Measurements from ENCODE around the gene NET1.

DNA sequence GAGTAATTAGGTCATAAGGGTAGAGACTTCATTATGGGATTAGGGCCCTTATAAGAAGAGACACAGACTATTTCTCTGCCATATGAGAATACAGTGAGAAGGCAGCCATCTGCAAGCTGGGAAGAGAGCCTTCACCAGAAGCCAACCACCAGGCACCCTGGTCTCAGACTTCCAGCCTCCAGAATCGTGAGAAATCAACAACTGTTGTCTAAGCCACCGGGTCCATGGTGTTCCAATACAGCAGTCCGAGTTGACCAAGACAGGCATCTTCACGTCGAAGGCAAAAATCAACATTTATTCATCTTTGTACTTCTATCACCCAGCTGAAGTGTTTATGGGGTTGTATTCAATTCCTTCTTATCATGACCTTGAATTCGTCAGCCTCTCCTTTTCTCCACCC lies 13.0 kb upstream of the NET1 start:
- no peak for TF ChIP-seq CREB1 (IDR thresholded peaks at IDR 0.05; ENCODE audit: low read depth)
- TF ChIP-seq RAD21 (IDR thresholded peaks at IDR 0.05; ENCODE audit: low read depth): no peak
- no peak for TF ChIP-seq TAF1 (IDR thresholded peaks at IDR 0.05; ENCODE audit: low read depth)
- TF ChIP-seq, protein P1, sequence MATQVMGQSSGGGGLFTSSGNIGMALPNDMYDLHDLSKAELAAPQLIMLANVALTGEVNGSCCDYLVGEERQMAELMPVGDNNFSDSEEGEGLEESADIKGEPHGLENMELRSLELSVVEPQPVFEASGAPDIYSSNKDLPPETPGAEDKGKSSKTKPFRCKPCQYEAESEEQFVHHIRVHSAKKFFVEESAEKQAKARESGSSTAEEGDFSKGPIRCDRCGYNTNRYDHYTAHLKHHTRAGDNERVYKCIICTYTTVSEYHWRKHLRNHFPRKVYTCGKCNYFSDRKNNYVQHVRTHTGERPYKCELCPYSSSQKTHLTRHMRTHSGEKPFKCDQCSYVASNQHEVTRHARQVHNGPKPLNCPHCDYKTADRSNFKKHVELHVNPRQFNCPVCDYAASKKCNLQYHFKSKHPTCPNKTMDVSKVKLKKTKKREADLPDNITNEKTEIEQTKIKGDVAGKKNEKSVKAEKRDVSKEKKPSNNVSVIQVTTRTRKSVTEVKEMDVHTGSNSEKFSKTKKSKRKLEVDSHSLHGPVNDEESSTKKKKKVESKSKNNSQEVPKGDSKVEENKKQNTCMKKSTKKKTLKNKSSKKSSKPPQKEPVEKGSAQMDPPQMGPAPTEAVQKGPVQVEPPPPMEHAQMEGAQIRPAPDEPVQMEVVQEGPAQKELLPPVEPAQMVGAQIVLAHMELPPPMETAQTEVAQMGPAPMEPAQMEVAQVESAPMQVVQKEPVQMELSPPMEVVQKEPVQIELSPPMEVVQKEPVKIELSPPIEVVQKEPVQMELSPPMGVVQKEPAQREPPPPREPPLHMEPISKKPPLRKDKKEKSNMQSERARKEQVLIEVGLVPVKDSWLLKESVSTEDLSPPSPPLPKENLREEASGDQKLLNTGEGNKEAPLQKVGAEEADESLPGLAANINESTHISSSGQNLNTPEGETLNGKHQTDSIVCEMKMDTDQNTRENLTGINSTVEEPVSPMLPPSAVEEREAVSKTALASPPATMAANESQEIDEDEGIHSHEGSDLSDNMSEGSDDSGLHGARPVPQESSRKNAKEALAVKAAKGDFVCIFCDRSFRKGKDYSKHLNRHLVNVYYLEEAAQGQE (IDR thresholded peaks at IDR 0.05; ENCODE audit: low read depth): no peak
- TF ChIP-seq ZBTB7A (IDR thresholded peaks at IDR 0.05; ENCODE audit: low read depth): no peak
- TF ChIP-seq EP300 (IDR thresholded peaks at IDR 0.05; ENCODE audit: borderline replicate concordance): no peak
- no peak for TF ChIP-seq TEAD4 (IDR thresholded peaks at IDR 0.05)
- no peak for TF ChIP-seq NFIC (IDR thresholded peaks at IDR 0.05)
- no peak for TF ChIP-seq FOXM1 (IDR thresholded peaks at IDR 0.05; ENCODE audit: borderline replicate concordance, low read depth)
- no peak for TF ChIP-seq CEBPB (IDR thresholded peaks at IDR 0.05)
- TF ChIP-seq EGR1 (IDR thresholded peaks at IDR 0.05): no peak
